PC-9 (cell line): Measurements from ENCODE around the gene ZBTB45.

Experiments used
- CTCF ChIP-seq: fragments of 200-600 bp; sonication (generic); conservative IDR thresholded peaks from 2 replicates; pipeline ENCODE4 v1.6.1; 2017; ENCODE audit warnings: mixed run types, antibody characterized with exemption, mild to moderate bottlenecking, moderate library complexity
- EZH2 ChIP-seq: fragments of 200-600 bp; sonication (generic); IDR thresholded peaks from 2 replicates; pipeline ENCODE4 v1.8.0; 2017; ENCODE audit warnings: antibody characterized with exemption, low read depth

GRCh38 chr19:58563034-58563573 is 43.5 kb upstream of the ZBTB45 start:
- TF ChIP-seq CTCF: no peak
- TF ChIP-seq EZH2: no peak
